Right lobe of liver (tissue), 4 donors: Measurements from ENCODE around the gene TTC6.

Source experiments
- POLR2A ChIP-seq: fragments of 450-650 bp; IDR thresholded peaks from one replicate; pipeline ENCODE4 v1.6.1; 2017; ENCODE audit warnings: antibody characterized with exemption, mild to moderate bottlenecking
- TF ChIP-seq, protein P1 (sequence below), 4 donors: fragments of 200-600 bp in 3 of 4; fragments of 450-650 bp in 1 of 4; IDR thresholded peaks; one replicate each; pipeline versions ENCODE4 v1.5.1 to v1.8.0; 2016 to 2022; ENCODE audit warnings: antibody characterized with exemption in 4 of 4, mild to moderate bottlenecking in 2 of 4
- donor health status: DM: no; HTN: no; CAD: no.
- donor health status: DM: no; HTN: no; CAD: no.
- donor health status: DM: no; HTN: yes; CAD: no.

DNA sequence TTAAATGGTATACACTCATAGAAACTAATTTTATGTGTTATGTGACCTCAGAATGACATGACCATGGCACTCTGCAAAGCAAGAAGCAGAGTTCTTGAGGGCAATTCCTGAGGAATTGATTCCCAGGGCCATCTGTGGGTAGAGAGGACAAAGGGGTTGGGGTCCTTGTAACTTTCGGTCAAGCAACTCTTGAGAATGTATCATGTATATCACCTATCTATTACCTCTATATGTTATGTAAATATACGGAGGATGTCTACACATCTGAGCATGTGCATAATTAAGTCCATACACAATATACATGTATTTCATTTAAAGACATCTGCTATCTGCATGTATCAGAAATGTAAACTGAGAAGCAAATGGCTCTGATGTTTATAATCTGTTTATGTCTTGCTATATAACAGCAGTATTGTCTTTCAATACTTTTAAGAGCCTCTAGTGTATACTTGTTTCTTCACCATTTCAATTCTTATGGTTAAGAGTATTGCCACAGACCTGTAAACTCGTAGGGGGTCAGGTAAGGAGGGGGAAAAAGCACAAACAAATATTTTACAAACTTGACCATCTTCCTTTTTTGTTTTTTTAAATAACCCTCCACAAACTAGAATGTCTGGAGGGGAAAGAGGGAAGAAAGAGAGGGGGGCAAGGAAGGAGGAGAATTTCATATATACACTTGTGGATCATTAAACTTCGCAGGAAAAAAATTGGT, 4.8 kb upstream of the TTC6 start:
- TF ChIP-seq, protein P1, sequence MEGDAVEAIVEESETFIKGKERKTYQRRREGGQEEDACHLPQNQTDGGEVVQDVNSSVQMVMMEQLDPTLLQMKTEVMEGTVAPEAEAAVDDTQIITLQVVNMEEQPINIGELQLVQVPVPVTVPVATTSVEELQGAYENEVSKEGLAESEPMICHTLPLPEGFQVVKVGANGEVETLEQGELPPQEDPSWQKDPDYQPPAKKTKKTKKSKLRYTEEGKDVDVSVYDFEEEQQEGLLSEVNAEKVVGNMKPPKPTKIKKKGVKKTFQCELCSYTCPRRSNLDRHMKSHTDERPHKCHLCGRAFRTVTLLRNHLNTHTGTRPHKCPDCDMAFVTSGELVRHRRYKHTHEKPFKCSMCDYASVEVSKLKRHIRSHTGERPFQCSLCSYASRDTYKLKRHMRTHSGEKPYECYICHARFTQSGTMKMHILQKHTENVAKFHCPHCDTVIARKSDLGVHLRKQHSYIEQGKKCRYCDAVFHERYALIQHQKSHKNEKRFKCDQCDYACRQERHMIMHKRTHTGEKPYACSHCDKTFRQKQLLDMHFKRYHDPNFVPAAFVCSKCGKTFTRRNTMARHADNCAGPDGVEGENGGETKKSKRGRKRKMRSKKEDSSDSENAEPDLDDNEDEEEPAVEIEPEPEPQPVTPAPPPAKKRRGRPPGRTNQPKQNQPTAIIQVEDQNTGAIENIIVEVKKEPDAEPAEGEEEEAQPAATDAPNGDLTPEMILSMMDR (IDR thresholded peaks at IDR 0.05) = no peak
- no peak for TF ChIP-seq POLR2A
